ENCODE measurements around the gene ZFTA. TPM values are rescaled to one million over a fixed set of nuclear protein-coding genes. Genes with fewer than 3 reads are reported as not detected.

The ZFTA gene
- total and polyA plus RNA-seq, 10 donors = 3.8 to 16.9 (median 9.2) TPM

GRCh38 chr11:63729326-63729725 lies 39.2 kb downstream of the ZFTA start:
- TF ChIP-seq POLR2AphosphoS5 (IDR thresholded peaks at IDR 0.05) = no peak
- no peak for TF ChIP-seq POLR2A (IDR thresholded peaks at IDR 0.05)
- no peak for TF ChIP-seq CTCF (IDR thresholded peaks at IDR 0.05 in 8 of 11, conservative IDR thresholded peaks at IDR 0.05 in 3 of 11)
- no peaks in the 10 kb centered on the region for H3K27me3 ChIP-seq (replicated peaks in 1 of 7)
- no peak overlapping the region for H3K4me3 ChIP-seq
- H3K9me3 ChIP-seq = no peaks in the 10 kb centered on the region
- intact Hi-C loops (cut with DNase I; ENCODE audit: low total_unique reads) = no loop called here
- H3K27ac ChIP-seq = no peak overlapping the region
- no peak for DNase-seq
- peaks cover 0 to 8% (median 0%) of the 10 kb centered on the region in 6 donors for H3K4me1 ChIP-seq
- WGBS, 5 donors = 86 to 98% (median 88%) methylated on average over 3 of the region's 3 CpGs
- H3K36me3 ChIP-seq = no peaks in the 10 kb centered on the region

GRCh38 chr11:63720611-63721010 lies 48.0 kb downstream of the ZFTA start:
- intact Hi-C loops (cut with DNase I; ENCODE audit: low total_unique reads) = no loop called here
- TF ChIP-seq POLR2A (IDR thresholded peaks at IDR 0.05) (no peak), POLR2AphosphoS5 (IDR thresholded peaks at IDR 0.05) (no peak), CTCF (IDR thresholded peaks at IDR 0.05 in 8 of 11, conservative IDR thresholded peaks at IDR 0.05 in 3 of 11) (no peak)
- 84 to 100% (median 93%) methylated on average over 3 of the region's 3 CpGs for WGBS, 5 donors
- no peaks in the 10 kb centered on the region for H3K9me3 ChIP-seq
- peaks cover 0 to 15% (median 0%) of the 10 kb centered on the region in 6 donors for H3K36me3 ChIP-seq
- H3K4me1 ChIP-seq = peaks cover 0 to 6% (median 0%) of the 10 kb centered on the region in 6 donors
- no peak overlapping the region for H3K4me3 ChIP-seq
- no peaks in the 10 kb centered on the region for H3K27me3 ChIP-seq (replicated peaks in 1 of 7)
- no peak overlapping the region for H3K27ac ChIP-seq
- DNase-seq = no peak

- no peak for TF ChIP-seq POLR2A (IDR thresholded peaks at IDR 0.05)
- no peak for TF ChIP-seq POLR2AphosphoS5 (IDR thresholded peaks at IDR 0.05)
- TF ChIP-seq CTCF (IDR thresholded peaks at IDR 0.05 in 8 of 11, conservative IDR thresholded peaks at IDR 0.05 in 3 of 11) = no peak
- intact Hi-C loops (cut with DNase I; ENCODE audit: low total_unique reads) = no loop called here
- 86 to 98% (median 93%) methylated on average over 2 of the region's 2 CpGs for WGBS, 5 donors
- H3K36me3 ChIP-seq = peaks cover 0 to 19% (median 0%) of the 10 kb centered on the region in 6 donors
- H3K9me3 ChIP-seq = no peaks in the 10 kb centered on the region
- DNase-seq = no peak
- H3K4me1 ChIP-seq = peaks cover 0 to 3% (median 0%) of the 10 kb centered on the region in 6 donors
- H3K27me3 ChIP-seq (replicated peaks in 1 of 7) = no peaks in the 10 kb centered on the region
- H3K4me3 ChIP-seq = no peak overlapping the region
- H3K27ac ChIP-seq = no peak overlapping the region
These were observed 48.6 kb downstream of the ZFTA start for GRCh38 chr11:63719987-63720386.

- no peaks in the 10 kb centered on the region for H3K9me3 ChIP-seq
- TF ChIP-seq POLR2A (IDR thresholded peaks at IDR 0.05) = no peak
- no peak for TF ChIP-seq CTCF (IDR thresholded peaks at IDR 0.05 in 8 of 11, conservative IDR thresholded peaks at IDR 0.05 in 3 of 11)
- no peak for TF ChIP-seq POLR2AphosphoS5 (IDR thresholded peaks at IDR 0.05)
These were observed 49.6 kb downstream of the ZFTA start for GRCh38 chr11:63719001-63719400.

More at GRCh38 chr11:63719001-63719400, 49.6 kb downstream of the ZFTA start:
- no peaks in the 10 kb centered on the region for H3K27me3 ChIP-seq (replicated peaks in 1 of 7)
- no peak overlapping the region for H3K27ac ChIP-seq
- no peak overlapping the region for H3K4me3 ChIP-seq
- intact Hi-C loops (cut with DNase I; ENCODE audit: low total_unique reads) = no loop called here
- 77 to 91% (median 83%) methylated on average over 1 of the region's 1 CpG for WGBS, 5 donors
- no peak for DNase-seq
- H3K36me3 ChIP-seq = peaks cover 0 to 25% (median 0%) of the 10 kb centered on the region in 6 donors
- H3K4me1 ChIP-seq = peaks cover 0 to 3% (median 0%) of the 10 kb centered on the region in 6 donors

Small RNA genes within 50 kb of the gene (small RNA-seq; reads per million reads assigned to genes)
- gene RN7SL596P = 0 reads per million in 4 donors

Other genes with a start within 250 kb of the ZFTA start
- 100 to 1,000 TPM in 1 of 7 donors, 10 to 100 TPM in 6; 55.6 to 101 (median 65.3) TPM for gene PLAAT4, start 232.0 kb downstream of the ZFTA start, total RNA-seq
- gene PLAAT4, start 232.0 kb downstream of the ZFTA start, polyA plus RNA-seq = 100 to 1,000 TPM in 1 of 3 donors, 10 to 100 TPM in 2; 78.6 to 105 (median 98.6) TPM
- gene PLAAT2, start 205.4 kb downstream of the ZFTA start, total RNA-seq = 1 to 10 TPM in 1 of 7 donors, not detected in 6; 1.3 TPM
- gene PLAAT2, start 205.4 kb downstream of the ZFTA start, polyA plus RNA-seq = under 1 TPM in 2 of 3 donors, not detected in 1; 0.16 to 0.18 TPM
- gene PLAAT3, start 154.3 kb downstream of the ZFTA start, total RNA-seq = 10 to 100 TPM; 14.5 to 35.1 (median 24.9) TPM
- 10 to 100 TPM; 15.9 to 25.6 (median 24.6) TPM for gene PLAAT3, start 154.3 kb downstream of the ZFTA start, polyA plus RNA-seq
- 10 to 100 TPM; 43.4 to 58.5 (median 46.3) TPM for gene ATL3, start 97.4 kb downstream of the ZFTA start, total RNA-seq
- 10 to 100 TPM in 1 of 3 donors, 1 to 10 TPM in 2; 5.7 to 10.9 (median 8.2) TPM for gene ATL3, start 97.4 kb downstream of the ZFTA start, polyA plus RNA-seq
- gene RTN3, start 87.3 kb downstream of the ZFTA start, total RNA-seq = 100 to 1,000 TPM in 4 of 7 donors, 10 to 100 TPM in 3; 66.7 to 166 (median 101) TPM
- 10 to 100 TPM; 17.6 to 24.9 (median 24.8) TPM for gene RTN3, start 87.3 kb downstream of the ZFTA start, polyA plus RNA-seq
- gene SPINDOC, start 44.7 kb upstream of the ZFTA start, total RNA-seq = 10 to 100 TPM in 6 of 7 donors, 1 to 10 TPM in 1; 10.0 to 16.8 (median 13.8) TPM
- gene SPINDOC, start 44.7 kb upstream of the ZFTA start, polyA plus RNA-seq = 10 to 100 TPM in 1 of 3 donors, 1 to 10 TPM in 2; 5.1 to 12.9 (median 6.9) TPM
- gene MARK2, start 70.3 kb upstream of the ZFTA start, total RNA-seq = 10 to 100 TPM; 41.2 to 67.3 (median 48.6) TPM
- 10 to 100 TPM in 1 of 3 donors, 1 to 10 TPM in 2; 6.9 to 23.3 (median 7.0) TPM for gene MARK2, start 70.3 kb upstream of the ZFTA start, polyA plus RNA-seq
- under 1 TPM in 5 of 7 donors, not detected in 2; 0.17 to 0.52 (median 0.26) TPM for gene RCOR2, start 148.4 kb upstream of the ZFTA start, total RNA-seq
- gene RCOR2, start 148.4 kb upstream of the ZFTA start, polyA plus RNA-seq = under 1 TPM; 0.07 to 0.18 (median 0.10) TPM
- 10 to 100 TPM; 27.2 to 45.4 (median 35.9) TPM for gene NAA40, start 170.2 kb upstream of the ZFTA start, total RNA-seq
- gene NAA40, start 170.2 kb upstream of the ZFTA start, polyA plus RNA-seq = 10 to 100 TPM; 12.1 to 21.4 (median 19.8) TPM
- gene COX8A, start 205.8 kb upstream of the ZFTA start, total RNA-seq = 100 to 1,000 TPM; 181 to 531 (median 217) TPM
- gene COX8A, start 205.8 kb upstream of the ZFTA start, polyA plus RNA-seq = 100 to 1,000 TPM; 340 to 698 (median 481) TPM
- 10 to 100 TPM; 56.1 to 65.8 (median 58.8) TPM for gene OTUB1, start 217.7 kb upstream of the ZFTA start, total RNA-seq
- 10 to 100 TPM; 65.5 to 89.7 (median 83.5) TPM for gene OTUB1, start 217.7 kb upstream of the ZFTA start, polyA plus RNA-seq

All from spleen (tissue), 11 donors.